UCSD-AML1 (cell line): ENCODE data around the gene GNL1.

ENCODE experiments used
- DNase-seq: peaks from one replicate; lab custom pipeline; 2025; ENCODE audit not compliant: unreplicated experiment; lab: John Stamatoyannopoulos, UW

Gene GNL1

DNA sequence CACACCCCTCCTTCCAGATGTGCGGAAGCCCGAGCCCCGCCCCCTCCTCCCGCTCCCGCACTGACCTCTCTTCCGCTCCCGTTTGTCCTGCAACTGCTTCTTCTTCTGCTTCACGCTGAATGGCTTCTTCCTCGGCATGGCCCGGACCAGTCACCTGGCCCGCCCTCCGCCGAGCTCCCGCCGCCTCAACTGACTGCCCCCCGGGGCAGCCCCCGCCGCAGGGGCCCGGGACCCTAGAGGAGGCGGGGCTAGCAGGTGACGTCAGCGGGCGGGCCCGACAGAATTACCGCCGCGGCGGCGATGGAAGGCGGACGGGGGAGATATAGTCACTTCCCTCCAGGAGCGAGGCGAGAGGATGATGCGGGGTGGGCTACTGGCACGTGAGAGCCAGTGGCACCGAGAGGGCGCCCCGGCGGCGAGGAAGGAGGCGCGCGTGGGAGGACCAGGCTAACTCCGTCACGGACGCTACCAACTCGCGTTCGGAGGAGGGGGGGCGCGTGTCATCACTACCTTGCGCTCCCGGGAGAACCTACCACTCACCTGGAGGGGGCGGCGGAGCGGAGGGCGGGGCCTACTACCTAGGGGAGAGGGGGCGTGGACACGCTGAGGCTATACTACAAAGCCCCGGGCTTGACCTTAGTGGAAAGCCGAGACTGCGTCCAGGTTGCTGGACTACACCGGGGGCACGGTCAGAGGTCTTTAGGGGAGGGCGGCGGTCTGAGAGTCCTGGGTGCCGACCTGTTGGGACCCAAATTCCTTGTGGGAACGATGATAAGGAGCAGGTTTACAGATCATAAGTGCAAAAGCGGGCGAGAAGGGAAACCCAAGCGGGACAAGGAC lies at the start of gene GNL1:
TSS of gene GNL1 (minus strand) at position 424 of the 840 bp plus-strand sequence. CDS start at position 138, 286 bp downstream.
- DNase-seq = peak; percentile 89

- no peak for DNase-seq
Observed at GRCh38 chr6:30603961-30604360, 47.7 kb upstream of the GNL1 start.

GRCh38 chr6:30601815-30602641 lies 45.7 kb upstream of the GNL1 start:
- DNase-seq = no peak

DNA sequence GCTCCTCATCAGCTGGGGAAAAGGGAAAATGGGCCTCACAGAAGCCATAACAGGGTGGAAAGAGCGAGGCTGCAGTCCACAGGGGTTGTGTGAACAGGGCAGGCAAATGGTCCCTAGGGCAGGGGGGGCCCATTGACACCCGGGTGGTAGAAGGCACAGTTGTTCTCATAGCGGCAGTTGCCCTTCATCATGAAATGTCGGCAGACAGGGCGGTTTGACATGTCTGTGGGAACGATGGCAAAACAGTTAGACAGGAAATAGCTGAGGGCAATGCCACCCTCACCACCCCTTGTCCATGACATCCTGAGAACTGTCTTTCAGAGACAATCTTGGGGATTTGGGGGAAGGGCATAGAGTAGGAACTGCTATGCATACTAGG lies 45.1 kb upstream of the GNL1 start:
- no peak for DNase-seq

DNA sequence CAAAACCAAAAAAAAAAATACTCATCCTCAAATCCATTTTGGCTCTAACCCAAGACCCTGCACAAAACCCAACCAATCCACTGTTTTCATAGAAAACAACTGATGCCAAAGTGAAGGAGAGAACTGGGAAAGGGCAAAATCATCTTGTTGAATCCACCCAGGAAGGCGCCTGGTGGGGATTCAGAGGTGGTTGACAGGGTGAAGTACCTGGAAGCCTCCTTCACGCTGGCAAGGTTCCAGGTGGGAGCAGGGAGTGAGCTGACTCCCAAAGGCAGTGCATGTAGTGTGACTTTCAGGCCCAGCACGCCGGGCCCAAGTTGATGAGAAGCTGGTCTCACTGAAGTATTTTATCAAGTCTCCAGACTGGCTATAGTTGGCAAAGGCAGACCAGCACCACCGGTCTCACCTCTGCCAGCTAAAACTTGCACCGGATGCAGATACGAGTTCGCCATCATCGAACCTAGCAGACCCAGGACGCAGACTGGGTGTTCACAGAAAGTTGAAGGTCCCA lies 44.2 kb upstream of the GNL1 start:
- DNase-seq = peak; percentile 16

DNA sequence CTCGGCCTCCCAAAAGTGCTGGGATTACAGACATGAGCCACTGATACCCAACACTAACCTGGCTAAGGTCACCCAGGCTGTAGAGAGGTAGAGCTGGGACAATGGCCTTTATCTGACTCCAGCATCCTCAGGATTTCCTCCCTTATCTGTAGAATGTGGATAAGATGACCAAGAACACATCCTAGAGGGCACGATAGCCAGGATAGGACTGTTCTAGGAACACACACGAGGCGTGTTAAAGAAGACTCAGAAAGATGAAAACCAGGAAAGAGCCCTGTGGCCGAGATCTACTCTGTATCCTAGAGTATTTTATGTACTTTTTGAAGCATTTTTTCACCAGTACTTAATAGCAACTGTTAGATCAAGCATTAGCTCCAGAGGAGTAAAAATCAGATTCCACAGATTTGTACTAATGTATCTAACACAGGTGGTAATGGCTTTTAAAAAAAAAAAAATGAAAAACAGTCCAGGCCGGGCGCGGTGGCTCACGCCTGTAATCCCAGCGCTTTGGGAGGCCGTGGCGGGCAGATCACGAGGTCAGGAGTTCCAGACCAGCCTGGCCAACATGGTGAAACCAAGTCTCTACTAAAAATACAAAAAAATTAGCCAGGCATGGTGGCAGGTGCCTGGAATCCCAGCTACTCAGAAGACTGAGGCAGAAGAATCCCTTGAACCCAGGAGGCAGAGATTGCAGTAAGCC lies 43.5 kb upstream of the GNL1 start:
- DNase-seq = no peak

DNA sequence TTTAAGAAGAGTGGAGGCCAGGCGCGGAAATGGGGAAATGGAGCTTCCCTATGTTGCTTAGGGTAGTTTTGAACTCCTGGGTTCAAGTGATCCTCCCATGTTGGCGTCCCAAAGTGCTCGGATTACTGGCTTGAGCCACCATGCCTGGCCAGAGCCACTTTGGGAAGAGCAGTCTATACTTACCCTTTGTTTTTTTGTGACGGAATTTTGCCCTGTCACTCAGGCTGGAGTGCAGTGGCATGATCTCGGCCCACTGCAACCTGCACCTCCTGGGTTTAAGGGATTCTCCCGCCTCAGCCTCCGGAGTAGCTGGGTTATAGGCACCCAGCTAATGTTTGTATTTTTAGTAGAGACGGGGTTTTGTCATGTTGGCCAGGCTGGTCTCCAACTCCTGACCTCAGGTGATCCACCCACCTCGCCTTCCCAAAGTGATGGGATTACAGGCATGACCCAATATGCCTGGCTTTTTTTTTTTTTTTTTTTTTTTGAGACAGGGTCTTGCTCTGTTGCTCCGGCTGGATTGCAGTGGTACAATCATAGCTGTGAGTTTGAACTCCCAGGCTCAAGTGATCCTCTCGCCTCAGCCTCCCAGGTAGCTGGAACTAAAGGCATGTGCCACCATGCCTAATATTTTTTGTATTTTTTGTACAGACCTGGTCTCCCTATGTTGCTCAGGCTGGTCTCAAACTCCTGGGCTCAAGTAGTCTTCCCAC lies 42.8 kb upstream of the GNL1 start:
- no peak for DNase-seq

- peak; percentile 65 for DNase-seq
Observed at GRCh38 chr6:30597315-30598144, 41.2 kb upstream of the GNL1 start.

DNA sequence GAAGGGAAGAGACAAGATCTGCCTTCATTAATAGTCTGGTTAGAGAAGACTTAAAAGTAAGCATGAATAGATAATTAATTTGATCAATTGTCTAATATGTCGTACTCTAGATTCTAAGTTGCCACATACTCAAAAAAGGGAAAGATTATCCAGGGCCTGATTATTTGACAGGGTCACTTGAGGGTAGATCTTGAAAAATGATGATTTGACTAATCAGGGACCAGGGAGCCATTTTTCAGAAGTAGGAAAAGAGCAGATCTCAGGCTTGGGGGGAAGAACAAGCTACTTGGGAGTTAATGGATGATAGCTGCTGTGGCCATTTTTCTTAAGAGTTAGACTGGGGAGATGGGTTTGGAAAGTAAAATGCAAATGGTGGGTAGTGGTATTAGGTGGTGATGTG lies 36.0 kb upstream of the GNL1 start:
- DNase-seq = no peak

- no peak for DNase-seq
Observed at GRCh38 chr6:30591008-30591407, 34.7 kb upstream of the GNL1 start.

DNA sequence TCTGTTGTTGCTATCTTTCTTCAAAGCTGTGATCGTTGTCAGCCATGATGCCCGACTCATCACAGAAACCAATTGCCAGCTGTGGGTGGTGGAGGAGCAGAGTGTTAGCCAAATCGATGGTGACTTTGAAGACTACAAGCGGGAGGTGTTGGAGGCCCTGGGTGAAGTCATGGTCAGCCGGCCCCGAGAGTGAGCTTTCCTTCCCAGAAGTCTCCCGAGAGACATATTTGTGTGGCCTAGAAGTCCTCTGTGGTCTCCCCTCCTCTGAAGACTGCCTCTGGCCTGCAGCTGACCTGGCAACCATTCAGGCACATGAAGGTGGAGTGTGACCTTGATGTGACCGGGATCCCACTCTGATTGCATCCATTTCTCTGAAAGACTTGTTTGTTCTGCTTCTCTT lies 34.2 kb upstream of the GNL1 start:
- no peak for DNase-seq

GRCh38 chr6:30589754-30590358 lies 33.6 kb upstream of the GNL1 start:
- DNase-seq = no peak

- no peak for DNase-seq
Observed at GRCh38 chr6:30583921-30584320, 27.6 kb upstream of the GNL1 start.

- DNase-seq = no peak
Observed at GRCh38 chr6:30578051-30578450, 21.8 kb upstream of the GNL1 start.

DNA sequence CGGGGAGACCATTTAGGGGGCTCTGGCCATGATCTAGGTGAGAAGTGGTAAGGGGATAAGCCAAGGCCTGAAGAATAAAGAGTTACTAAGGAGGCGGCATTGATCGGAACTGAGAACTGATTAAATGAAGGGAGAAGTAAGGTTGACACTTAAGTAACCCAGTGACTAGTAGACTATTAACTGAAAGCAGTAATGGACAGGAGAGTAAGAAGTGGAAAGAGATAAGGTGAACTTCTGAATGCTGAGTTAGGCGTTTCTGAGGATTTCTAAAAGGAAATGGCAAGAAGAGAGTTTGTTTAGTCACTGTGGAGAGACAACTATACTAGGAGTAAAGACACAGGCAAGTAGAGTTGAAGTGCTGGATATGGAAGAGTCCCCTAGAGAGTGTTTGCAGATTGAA lies 16.8 kb upstream of the GNL1 start:
- DNase-seq = no peak

GRCh38 chr6:30572148-30572547 lies 15.9 kb upstream of the GNL1 start:
- no peak for DNase-seq

DNA sequence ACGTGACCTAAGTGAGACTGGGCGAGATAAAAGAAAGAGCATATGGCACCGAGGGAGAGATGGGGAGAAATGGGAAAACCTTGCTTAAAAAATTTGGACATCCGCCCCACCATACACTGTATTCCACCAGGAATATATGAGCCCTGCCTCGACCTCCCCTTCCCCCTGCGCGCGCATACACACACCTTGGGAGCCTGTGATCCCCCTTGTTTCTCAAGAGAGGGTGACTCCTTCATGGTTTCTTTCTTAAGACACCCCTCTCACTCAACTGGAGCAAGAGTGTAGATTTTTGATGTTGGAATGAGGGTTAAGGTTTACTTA lies 15.4 kb upstream of the GNL1 start:
- DNase-seq = no peak

DNA sequence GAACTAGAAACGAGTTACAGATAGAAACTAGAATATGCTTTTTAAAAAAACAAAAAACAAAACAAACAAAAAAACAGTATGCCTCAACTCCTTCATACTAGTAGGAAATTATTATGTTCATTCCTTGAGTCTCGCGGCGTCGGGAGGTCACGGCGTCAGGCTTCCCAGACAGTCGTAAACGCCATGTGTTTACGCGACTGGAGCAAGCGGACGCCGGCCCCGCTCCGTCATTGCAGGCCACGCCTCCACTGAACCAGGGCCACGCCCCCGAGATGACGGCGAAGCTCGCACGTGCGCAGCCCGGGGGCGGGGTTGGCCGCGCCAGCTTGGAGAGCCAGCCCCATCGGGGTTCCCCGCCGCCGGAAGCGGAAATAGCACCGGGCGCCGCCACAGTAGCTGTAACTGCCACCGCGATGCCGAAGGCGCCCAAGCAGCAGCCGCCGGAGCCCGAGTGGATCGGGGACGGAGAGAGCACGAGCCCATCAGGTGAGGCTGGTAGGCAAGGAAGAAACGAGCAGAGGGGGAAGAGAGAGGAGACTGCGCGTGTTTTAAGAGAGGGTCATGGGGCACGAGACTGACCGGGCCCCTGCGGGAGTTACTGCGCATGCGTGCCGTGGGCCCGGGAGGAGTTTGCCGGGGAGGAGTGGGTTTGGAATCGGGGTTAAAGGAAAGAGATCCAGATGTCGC lies 14.9 kb upstream of the GNL1 start, which contains the start of gene ABCF1:
TSS of gene ABCF1 (plus strand) at position 368 of the 687 bp plus-strand sequence. CDS start at position 414, 46 bp downstream.
- peak; percentile 99 for DNase-seq

- DNase-seq = no peak
Observed at GRCh38 chr6:30570740-30571074, 14.4 kb upstream of the GNL1 start.
